NCI-H1930 (cell line): ENCODE data around the gene TEX101.

Experiments
- DNase-seq, 2 experiments: peaks; one replicate each; lab custom pipeline; 2025; lab: John Stamatoyannopoulos, UW

Gene TEX101

GRCh38 chr19:43447655-43448054, 33.0 kb downstream of the TEX101 start:
- no peak for DNase-seq

DNA sequence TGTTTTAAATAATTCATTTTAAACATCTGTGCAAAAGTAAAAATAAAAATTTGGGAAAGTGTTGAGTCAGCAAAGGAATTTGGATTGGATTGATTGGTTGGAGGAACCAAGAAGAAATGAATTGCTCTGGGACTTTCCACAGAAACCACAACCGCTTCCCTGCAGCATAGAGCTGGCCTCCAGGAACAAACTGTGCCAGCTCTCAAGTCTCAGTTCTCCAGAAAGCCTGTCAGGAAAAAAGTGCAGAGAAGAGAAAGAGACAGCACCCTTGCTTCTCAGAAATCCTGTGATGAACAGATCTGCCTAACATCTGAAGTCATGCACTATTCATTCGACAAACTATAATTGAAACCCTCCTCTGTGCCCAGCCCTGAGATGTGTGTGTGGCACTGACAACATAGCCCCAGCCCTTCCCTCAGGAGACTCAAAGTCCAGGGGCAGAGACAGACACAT, 35.9 kb downstream of the TEX101 start:
- no peak for DNase-seq

DNA sequence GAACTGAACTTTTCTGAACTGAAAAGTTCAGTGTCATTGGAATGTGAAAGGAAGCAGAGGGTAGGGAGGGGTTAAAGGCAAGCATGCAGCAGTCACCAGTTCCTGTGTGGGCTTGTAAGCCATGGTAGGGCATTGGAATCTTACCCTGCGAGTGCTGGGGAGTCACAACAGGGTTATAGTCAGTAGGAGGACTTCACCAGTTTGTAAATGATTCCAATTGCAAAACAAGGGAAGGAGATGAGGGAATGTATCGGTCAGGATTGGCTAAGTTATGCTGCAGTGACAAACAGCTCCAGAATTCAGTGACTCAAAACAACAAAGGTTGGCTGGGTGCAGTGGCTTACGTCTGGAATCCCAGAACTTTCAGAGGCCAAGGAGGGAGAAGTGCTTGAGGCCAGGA, 37.9 kb downstream of the TEX101 start:
- no peak for DNase-seq

- no peak for DNase-seq
These were observed 39.3 kb downstream of the TEX101 start for GRCh38 chr19:43454031-43454430.

- no peak for DNase-seq
These were observed 40.8 kb downstream of the TEX101 start for GRCh38 chr19:43455321-43456113.

DNA sequence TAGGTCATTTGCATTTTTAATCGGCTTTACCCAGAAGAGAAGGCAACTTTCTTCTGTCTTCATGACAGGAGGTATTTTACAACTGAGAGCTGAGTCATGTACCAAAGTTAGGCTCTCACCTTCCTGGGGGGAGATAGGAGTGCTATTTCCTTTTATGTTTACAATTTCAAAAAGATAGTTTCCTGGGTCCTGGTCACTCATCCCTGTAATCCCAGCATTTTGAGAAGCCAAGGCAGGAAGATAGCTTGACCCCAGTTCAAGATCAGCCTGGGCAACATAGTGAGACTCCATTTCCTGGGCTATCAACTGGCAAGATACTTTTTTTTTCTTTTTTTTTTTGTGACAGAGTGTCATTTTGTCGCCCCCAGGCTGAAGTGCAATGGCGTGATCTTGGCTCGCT, 43.1 kb downstream of the TEX101 start:
- no peak for DNase-seq

DNA sequence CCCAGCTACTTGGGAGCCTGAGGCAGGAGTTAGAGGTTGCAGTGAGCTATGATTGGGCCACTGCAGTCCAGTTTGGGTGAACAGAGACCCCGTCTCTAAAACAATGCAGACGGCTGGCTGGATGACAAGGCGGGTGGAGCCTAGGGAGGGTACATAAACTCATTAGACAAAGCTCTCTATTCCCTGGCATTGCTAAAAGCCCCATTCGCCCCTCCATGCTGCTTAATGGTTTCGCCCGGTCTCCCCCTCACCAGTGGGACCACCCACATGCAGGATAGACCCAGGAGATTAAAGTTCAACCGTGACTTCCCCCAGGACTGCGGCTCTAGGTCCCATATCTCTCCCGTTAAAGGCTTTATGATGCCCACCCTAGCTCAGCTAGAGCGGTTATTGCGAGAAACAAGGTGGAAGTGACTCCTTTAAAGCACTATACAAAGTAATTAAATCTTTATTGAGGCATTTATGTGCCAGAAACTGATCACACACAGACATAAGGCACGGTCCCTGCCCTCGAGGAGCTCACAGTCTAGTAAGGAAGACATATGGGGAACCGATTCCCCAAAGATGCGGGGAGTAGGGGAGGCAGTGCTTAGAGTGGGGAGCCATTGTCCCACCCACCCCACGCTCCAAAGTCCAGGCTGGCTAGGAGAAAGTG, 45.8 kb downstream of the TEX101 start:
- DNase-seq, result no peak

DNA sequence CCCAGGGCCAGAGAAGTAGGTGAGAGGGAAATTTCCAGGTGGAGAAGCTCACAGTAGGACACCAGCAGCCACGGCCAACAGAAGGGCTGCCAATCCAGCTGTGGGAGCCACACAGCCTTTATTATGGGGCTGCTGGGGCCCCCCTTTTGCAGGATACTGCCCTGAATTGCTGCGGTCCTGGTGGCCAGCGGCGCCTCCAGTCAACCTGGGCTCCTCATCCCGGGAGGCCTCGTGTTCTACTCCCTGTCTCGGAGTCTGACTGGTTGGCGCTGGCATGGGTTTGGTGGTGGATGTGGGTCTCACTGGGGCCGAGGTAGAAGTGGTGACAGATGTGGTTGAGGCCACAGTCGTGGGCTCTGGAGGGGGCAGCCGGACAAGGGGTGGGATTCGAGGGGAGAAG, 46.6 kb downstream of the TEX101 start:
- DNase-seq, result no peak

- DNase-seq, result no peak
These were observed 47.7 kb downstream of the TEX101 start for GRCh38 chr19:43462383-43462782.

- no peak for DNase-seq
These were observed 48.2 kb downstream of the TEX101 start for GRCh38 chr19:43462785-43463380.

DNA sequence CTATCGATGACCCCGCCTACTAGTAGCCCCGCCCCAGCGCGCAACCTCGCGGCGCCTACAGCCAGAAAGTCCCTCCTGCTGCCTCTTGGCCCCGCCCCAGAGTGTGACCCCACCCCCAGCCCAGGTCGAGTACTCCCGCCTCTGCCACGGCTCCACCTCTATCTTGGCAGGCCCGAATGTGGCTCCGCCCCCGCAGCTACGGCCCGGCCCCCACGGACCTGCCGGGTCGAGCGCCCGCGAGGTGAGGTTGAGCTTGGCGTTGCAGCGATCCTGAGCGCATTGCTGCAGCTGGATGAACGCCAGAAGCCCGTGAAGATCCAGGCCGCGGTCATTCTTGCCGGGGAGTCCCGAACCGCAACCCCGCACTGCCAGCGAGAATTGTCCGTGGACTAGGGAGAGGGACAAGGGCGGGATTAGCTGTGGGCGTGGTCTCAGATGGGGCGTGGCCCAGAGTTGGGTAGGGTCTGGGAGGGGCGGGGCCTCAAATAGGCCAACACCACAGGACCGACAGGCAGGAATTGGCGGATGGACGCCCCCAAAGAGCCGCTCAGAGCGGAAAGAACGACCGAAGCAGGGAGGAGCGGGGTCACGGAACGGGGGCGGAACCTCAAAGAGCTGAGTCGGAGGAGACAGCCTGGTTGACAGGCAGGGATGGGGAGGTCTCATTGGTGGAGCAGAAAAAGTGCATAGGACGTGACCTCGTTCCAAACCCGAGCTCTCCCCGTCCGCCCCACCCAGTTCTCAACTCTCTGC, 48.9 kb downstream of the TEX101 start:
- DNase-seq, result peak; percentile 94 to 95

DNA sequence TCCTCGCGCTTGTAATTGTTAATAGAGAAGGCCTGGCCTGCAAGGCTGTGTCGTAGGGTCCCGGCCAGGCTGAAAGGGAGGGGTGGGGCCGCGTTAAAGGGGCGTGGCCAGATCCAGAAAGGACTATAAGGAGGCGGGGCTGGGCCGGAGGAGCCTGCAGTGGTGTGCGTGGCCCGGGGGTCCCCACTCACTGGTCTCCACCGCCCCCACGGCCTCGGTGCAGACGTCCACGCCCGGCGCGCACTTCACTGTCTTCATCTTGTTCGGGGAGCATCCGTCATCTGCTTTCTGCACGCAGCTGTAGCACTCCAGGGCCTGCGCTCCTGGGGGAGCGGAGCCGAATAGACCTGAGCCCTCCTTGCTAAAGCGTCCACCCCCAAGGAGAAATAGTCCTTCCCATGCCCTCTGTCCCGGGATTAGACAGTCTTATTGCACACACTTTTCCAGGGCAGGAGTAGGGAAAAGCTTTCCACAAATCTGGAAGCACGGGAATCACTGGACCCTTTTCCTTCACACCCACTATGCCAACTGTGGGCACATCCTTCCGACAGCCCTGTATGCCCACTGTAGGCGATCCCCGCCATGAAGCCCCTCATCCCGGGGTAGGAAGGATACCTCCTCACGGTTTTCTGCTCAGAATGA, 49.6 kb downstream of the TEX101 start:
- peak; percentile 45 to 50 for DNase-seq

GRCh38 chr19:43465468-43466120, 50.9 kb downstream of the TEX101 start, which contains the start of gene LYPD3:
TSS of gene LYPD3 (minus strand) at chr19:43465608. CDS start at chr19:43465571, 37 bp downstream.
- DNase-seq, result no peak

DNA sequence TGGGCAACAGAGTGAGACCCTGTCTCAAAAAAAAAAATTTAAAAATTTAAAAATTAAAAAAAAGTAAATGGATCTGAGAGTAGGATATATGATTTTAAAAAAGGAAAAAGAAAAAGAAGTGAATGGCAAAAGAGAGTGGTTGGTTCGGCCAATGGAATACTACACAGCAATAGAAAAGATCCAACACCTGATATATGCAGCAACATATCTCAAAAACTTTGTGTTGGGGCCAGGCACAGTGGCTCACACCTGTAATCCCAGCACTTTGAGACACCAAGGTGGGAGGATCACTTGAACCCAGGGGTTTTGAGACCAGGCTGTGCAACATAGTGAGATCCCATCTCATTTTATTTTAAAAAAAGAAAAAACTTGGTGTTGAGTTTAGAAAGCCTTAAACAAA, 52.1 kb downstream of the TEX101 start:
- DNase-seq, result no peak

DNA sequence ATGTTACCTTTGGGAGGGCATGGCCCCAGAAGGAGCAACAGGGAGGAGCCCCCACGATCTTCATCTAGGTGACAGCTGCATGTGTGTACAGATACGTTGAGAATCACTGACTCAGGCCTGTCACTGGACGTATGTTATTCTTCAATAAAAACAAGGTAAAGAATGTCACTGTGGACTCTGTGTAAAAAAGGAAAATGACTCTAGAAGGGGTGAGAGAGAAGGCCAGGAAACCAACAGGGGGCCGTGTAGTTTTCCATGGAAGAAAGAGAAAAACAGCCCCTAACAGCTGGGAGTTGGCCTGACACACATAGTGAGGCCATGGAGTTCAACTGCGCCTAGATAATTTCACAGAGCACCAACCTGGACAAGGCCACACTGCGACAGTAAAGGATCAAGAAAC, 52.6 kb downstream of the TEX101 start:
- no peak for DNase-seq

DNA sequence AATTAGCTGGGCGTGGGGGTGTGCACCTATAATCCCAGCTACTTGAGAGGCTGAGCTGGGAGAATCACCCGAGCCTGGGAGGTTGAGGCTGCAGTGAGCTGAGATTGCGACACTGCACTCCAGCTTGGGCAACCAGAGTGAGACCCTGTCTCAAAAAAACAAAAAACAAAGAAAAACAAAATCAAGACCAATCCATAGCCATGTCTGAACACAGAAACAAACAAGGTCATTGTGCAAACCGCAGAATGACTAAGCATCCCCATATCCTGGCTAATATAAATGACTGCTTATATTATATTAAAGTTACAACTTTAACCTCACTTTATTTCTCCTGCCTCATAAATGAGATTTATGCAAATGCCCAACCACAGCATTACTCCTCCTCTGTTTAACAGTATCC, 53.0 kb downstream of the TEX101 start:
- no peak for DNase-seq
